SK-N-MC (cell line): ENCODE results near the gene CREB3L4.

ENCODE experiments used
- EZH2 ChIP-seq: fragments of 200-600 bp; sonication (generic); IDR thresholded peaks from one replicate; pipeline ENCODE4 v1.6.1; 2017; ENCODE audit warnings: antibody characterized with exemption
- FOXP2 ChIP-seq: optimal IDR thresholded peaks from 2 replicates; pipeline ENCODE3; 2011; ENCODE audit warnings: mild to moderate bottlenecking, moderate library complexity; ENCODE audit not compliant: insufficient read depth; ENCODE audit errors: extremely low read length, control extremely low read depth
- POLR2AphosphoS5 ChIP-seq: IDR thresholded peaks from 2 replicates; pipeline ENCODE4 v1.6.1; 2012; ENCODE audit warnings: mild to moderate bottlenecking, low read depth, low read length, borderline replicate concordance

DNA sequence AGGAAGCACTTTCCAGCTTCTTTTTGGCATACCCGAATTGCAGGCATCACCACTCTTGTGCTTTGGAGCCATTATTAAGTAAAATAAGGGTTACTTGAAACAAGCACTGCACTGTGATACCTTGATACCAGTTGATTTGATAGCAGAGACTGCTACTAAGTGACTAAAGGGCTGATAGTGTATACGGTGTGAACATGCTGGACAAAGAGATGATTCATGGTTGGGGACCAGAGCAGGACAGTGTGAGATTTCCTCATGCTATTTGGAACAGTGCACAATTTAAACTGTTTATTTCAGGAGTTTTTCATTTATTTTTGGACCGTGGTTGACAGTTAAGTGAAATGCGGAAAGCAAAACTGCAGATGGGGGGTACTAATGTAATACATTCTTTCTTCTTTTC is 32.7 kb downstream of the CREB3L4 start:
- TF ChIP-seq POLR2AphosphoS5: no peak
- no peak for TF ChIP-seq EZH2
- no peak for TF ChIP-seq FOXP2
